ENCODE results near the gene DENND2D. TPM values are rescaled to one million over a fixed set of nuclear protein-coding genes. Genes with fewer than 3 reads are reported as not detected.

DENND2D gene
- total and polyA plus RNA-seq, 9 of the 15 experiments (the other 6 are each of a cell fraction or from before 2014, with no cell fraction given), result 0.08 to 0.44 (median 0.13) TPM; not detected in 6

- peaks cover 87% of the 10 kb centered on the region for H3K36me3 ChIP-seq (ENCODE audit: control insufficient read depth, insufficient read depth, low read length)
- H2AFZ ChIP-seq (ENCODE audit: low read depth, low read length), result no peak overlapping the region
- intact Hi-C loops (cut with micrococcal nuclease) (no loop called here), in situ Hi-C loops (cut with MboI) (no loop called here)
- H3K4me1 ChIP-seq (replicated peaks in 1 of 2; ENCODE audit: control insufficient read depth in 2 of 2, insufficient read depth in 2 of 2, low read length in 2 of 2), result no peaks in the 10 kb centered on the region
- ChIA-PET POLR2A (interaction anchor here (3.4 kb wide), 1 partner anchor 10 kb away, joined by 20 read pairs; no protein-coding TSS in a partner anchor), CTCF (ENCODE audit: low intra/inter-chr PET ratio) (no interaction called here)
- DNase-seq (ENCODE audit: extremely low read depth in 1 of 4, low spot score in 3 of 4), result no peak
- FAIRE-seq, result no peak
- no peak for TF ChIP-seq PHTF2 (CRISPR knock-in tag; IDR thresholded peaks at IDR 0.05)
- TF ChIP-seq XRCC5 (IDR thresholded peaks at IDR 0.05; ENCODE audit: low read depth, low read length), result no peak
- no peak for TF ChIP-seq ZNF79 (CRISPR knock-in tag; IDR thresholded peaks at IDR 0.05; ENCODE audit: low read depth)
- TF ChIP-seq MBD1 (CRISPR knock-in tag; IDR thresholded peaks at IDR 0.05), result no peak
- TF ChIP-seq RFX5 (IDR thresholded peaks at IDR 0.05; ENCODE audit: low read depth, low read length), result no peak
- no peak for TF ChIP-seq TCFL5 (CRISPR knock-in tag; conservative IDR thresholded peaks at IDR 0.05)
- TF ChIP-seq ZNF124 (CRISPR knock-in tag; IDR thresholded peaks at IDR 0.05), result no peak
- TF ChIP-seq, protein P1, sequence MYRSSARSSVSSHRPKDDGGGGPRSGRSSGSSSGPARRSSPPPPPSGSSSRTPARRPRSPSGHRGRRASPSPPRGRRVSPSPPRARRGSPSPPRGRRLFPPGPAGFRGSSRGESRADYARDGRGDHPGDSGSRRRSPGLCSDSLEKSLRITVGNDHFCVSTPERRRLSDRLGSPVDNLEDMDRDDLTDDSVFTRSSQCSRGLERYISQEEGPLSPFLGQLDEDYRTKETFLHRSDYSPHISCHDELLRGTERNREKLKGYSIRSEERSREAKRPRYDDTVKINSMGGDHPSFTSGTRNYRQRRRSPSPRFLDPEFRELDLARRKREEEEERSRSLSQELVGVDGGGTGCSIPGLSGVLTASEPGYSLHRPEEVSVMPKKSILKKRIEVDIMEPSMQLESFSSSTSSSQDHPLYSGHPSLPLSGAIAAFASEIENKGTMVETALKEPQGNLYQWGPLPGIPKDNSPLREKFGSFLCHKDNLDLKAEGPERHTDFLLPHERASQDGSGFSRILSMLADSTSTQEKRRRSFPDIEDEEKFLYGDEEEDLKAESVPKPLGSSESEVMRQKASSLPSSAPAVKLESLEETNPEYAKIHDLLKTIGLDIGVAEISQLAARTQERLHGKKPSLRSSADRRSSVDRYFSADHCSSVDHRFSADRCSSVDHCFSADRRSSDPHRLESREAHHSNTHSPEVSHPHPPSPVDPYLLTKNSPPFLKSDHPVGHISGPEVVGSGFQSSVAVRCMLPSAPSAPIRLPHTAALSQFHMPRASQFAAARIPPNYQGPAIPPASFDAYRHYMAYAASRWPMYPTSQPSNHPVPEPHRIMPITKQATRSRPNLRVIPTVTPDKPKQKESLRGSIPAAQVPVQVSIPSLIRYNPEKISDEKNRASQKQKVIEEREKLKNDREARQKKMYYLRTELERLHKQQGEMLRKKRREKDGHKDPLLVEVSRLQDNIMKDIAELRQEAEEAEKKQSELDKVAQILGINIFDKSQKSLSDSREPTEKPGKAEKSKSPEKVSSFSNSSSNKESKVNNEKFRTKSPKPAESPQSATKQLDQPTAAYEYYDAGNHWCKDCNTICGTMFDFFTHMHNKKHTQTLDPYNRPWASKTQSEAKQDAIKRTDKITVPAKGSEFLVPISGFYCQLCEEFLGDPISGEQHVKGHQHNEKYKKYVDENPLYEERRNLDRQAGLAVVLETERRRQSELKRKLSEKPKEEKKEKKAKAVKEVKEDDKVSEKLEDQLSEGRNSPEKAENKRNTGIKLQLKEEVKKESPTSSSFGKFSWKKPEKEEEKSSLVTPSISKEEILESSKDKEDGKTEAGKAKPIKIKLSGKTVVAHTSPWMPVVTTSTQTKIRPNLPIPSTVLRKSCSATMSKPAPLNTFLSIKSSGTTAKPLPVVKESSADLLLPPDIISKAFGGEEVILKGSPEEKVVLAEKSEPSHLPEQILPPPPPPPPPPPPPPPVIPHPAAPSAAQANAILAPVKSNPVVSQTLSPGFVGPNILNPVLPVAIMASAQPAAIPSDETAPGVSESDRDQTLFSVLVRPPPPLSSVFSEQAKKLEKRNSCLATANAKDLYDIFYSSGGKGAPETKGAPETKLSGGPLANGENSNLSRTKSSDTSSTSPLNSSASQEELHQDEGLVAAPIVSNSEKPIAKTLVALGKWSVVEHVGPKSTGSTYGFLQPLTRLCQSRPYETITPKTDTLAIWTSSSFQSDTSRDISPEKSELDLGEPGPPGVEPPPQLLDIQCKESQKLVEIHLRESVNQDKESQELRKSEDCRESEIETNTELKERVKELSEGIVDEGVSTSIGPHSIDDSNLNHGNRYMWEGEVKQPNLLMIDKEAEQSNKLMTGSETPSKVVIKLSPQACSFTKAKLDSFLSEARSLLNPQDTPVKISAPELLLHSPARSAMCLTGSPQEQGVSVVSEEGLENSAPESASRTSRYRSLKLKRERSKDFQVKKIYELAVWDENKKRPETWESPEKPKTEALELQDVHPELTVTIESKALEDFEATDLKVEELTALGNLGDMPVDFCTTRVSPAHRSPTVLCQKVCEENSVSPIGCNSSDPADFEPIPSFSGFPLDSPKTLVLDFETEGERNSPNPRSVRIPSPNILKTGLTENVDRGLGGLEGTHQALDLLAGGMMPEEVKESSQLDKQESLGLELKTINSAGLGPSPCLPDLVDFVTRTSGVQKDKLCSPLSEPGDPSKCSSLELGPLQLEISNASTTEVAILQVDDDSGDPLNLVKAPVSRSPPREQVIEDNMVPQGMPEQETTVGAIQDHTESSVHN (IDR thresholded peaks at IDR 0.05; ENCODE audit: borderline replicate concordance in 1 of 2, low read depth in 1 of 2), result no peak
- no peaks in the 10 kb centered on the region for H3K9me3 ChIP-seq (replicated peaks; ENCODE audit: control insufficient read depth, insufficient read depth, low read depth, low read length)
- no peak for ATAC-seq
- H3K79me2 ChIP-seq (ENCODE audit: control insufficient read depth, insufficient read depth, low read length), result peaks cover 86% of the 10 kb centered on the region
- H3K27ac ChIP-seq (ENCODE audit: extremely low read depth, low read depth, low read length), result no peak overlapping the region
- peaks cover 2% of the 10 kb centered on the region for H3K9me1 ChIP-seq (ENCODE audit: control insufficient read depth, insufficient read depth, low read length)
- H4K20me1 ChIP-seq (replicated peaks; ENCODE audit: control insufficient read depth, insufficient read depth, low read length), result peaks cover 7% of the 10 kb centered on the region; the same call in 1 of the 2 replicates
- H3K4me3 ChIP-seq, result no peak overlapping the region
- H3K27me3 ChIP-seq (ENCODE audit: control insufficient read depth in 2 of 2, insufficient read depth in 2 of 2, low read length in 2 of 2), result no peaks in the 10 kb centered on the region
- BruUV-seq (replicated peaks), result no TSS peak
- no peak overlapping the region for H3K4me2 ChIP-seq (ENCODE audit: insufficient read depth, low read length)
- WGBS (ENCODE audit: insufficient coverage, low coverage, missing lambda C conversion rate), result 68% methylated on average over 3 of the region's 3 CpGs
- no peak overlapping the region for H3K9ac ChIP-seq (ENCODE audit: insufficient read depth in 1 of 2, low read depth in 2 of 2, low read length in 2 of 2)
Measured at GRCh38 chr1:111151838-111152237, 48.6 kb downstream of the DENND2D start.

Measured in K562 (cell line).